Gastrocnemius medialis (tissue), 4 donors: Measurements from ENCODE around the gene DYNC2H1. TPM values are rescaled to one million over a fixed set of nuclear protein-coding genes. Genes with fewer than 3 reads are reported as not detected.

Experiments used
- ATAC-seq, 2 donors: fragments of 150-250 bp; one replicate each; pipeline ENCODE4 v1.9.1; 2016
- DNase-seq, 2 donors: peaks; one replicate each; pipeline ENCODE4 v3.0.0-alpha.2; 2019
- H3K27ac ChIP-seq, 4 donors: fragments of 200-600 bp; sonication (generic); 1 replicate in 1 of 4; 2 replicates in 3 of 4; pipeline ENCODE4 v1.5.1; 2016 to 2018; ENCODE audit warnings: mild to moderate bottlenecking in 2 of 4, moderate library complexity in 1 of 4
- H3K27me3 ChIP-seq, 3 donors: fragments of 200-600 bp; sonication (generic) in 2 of 3; 1 replicate in 1 of 3; 2 replicates in 2 of 3; pipeline versions ENCODE4 v1.5.1 to v1.6.0; 2016 to 2019; ENCODE audit warnings: mild to moderate bottlenecking in 1 of 3, moderate library complexity in 1 of 3
- H3K36me3 ChIP-seq, 2 donors: fragments of 200-600 bp; sonication (generic) in 1 of 2; one replicate each; pipeline ENCODE4 v1.5.1; 2017 to 2018
- H3K4me1 ChIP-seq, 2 donors: fragments of 200-600 bp; sonication (generic) in 1 of 2; one replicate each; pipeline ENCODE4 v1.5.1; 2016 to 2017; ENCODE audit warnings: mild to moderate bottlenecking in 2 of 2
- H3K4me3 ChIP-seq, 4 donors: fragments of 200-600 bp; sonication (generic) in 3 of 4; 1 replicate in 1 of 4; 2 replicates in 3 of 4; pipeline ENCODE4 v1.5.1; 2016 to 2019; ENCODE audit warnings: mild to moderate bottlenecking in 2 of 4
- H3K9me3 ChIP-seq, 3 donors: fragments of 200-600 bp; sonication (generic) in 2 of 3; 1 replicate in 1 of 3; 2 replicates in 2 of 3; pipeline ENCODE4 v1.5.1; 2016 to 2019
- CTCF ChIP-seq, 5 experiments: fragments of 450-650 bp in 3 of 5; fragments of 200-600 bp in 2 of 5; sonication (generic) in 2 of 5; IDR thresholded peaks in 4 of 5; conservative IDR thresholded peaks in 1 of 5; 1 replicate in 4 of 5; 2 replicates in 1 of 5; pipeline ENCODE4 v1.5.1; 2016 to 2019; ENCODE audit warnings: antibody characterized with exemption in 5 of 5, mild to moderate bottlenecking in 3 of 5, moderate library complexity in 3 of 5
- POLR2A ChIP-seq, 2 donors: fragments of 450-650 bp; IDR thresholded peaks; one replicate each; pipeline ENCODE4 v1.6.1; 2017; ENCODE audit warnings: antibody characterized with exemption in 2 of 2, mild to moderate bottlenecking in 2 of 2, moderate library complexity in 2 of 2
- in situ Hi-C, 4 donors: fragments of 200-750 bp; cut with MboI; loops; one replicate each; pipeline versions ENCODE4 v1.15.0 to v1.8.0; 2017; ENCODE audit warnings: low sequenced_read_pairs in 4 of 4
- intact Hi-C: fragments of 100-400 bp; cut with DNase I; formaldehyde crosslinking; loops from one replicate; pipeline ENCODE4 v1.15.1; 2023; ENCODE audit warnings: low total_unique reads
- total RNA-seq, 4 donors: library from RNA; depleted of rRNA; stranded (reverse); fragments of >200 nt; gene quantifications; one replicate each; pipeline versions ENCODE4 v1.1.0 to v1.2.3, GENCODE V29; 2016

Gene DYNC2H1
- total RNA-seq, 4 donors from 2014 or later, result 1.7 to 2.2 (median 1.9) TPM

- ATAC-seq (no peak), DNase-seq (no peak)
- no peaks in the 10 kb centered on the region for H3K4me1 ChIP-seq
- no peak overlapping the region for H3K4me3 ChIP-seq
- no peaks in the 10 kb centered on the region for H3K9me3 ChIP-seq
- intact Hi-C loops (no loop called here), in situ Hi-C loops (no loop called here)
- TF ChIP-seq POLR2A (IDR thresholded peaks at IDR 0.05) (no peak), CTCF (IDR thresholded peaks at IDR 0.05 in 4 of 5, conservative IDR thresholded peaks at IDR 0.05 in 1 of 5) (no peak)
- no peak overlapping the region for H3K27ac ChIP-seq
- no peaks in the 10 kb centered on the region for H3K27me3 ChIP-seq
- H3K36me3 ChIP-seq, result no peaks in the 10 kb centered on the region
These were observed 286.4 kb downstream of the DYNC2H1 start for GRCh38 chr11:103395612-103396011.

GRCh38 chr11:103396237-103396636, 287.0 kb downstream of the DYNC2H1 start:
- intact Hi-C loops (no loop called here), in situ Hi-C loops (no loop called here)
- H3K27me3 ChIP-seq, result no peaks in the 10 kb centered on the region
- H3K4me1 ChIP-seq, result no peaks in the 10 kb centered on the region
- no peaks in the 10 kb centered on the region for H3K36me3 ChIP-seq
- DNase-seq (no peak), ATAC-seq (no peak)
- no peak overlapping the region for H3K4me3 ChIP-seq
- TF ChIP-seq CTCF (IDR thresholded peaks at IDR 0.05 in 4 of 5, conservative IDR thresholded peaks at IDR 0.05 in 1 of 5) (no peak), POLR2A (IDR thresholded peaks at IDR 0.05) (no peak)
- no peaks in the 10 kb centered on the region for H3K9me3 ChIP-seq
- H3K27ac ChIP-seq, result no peak overlapping the region

GRCh38 chr11:103397369-103397768, 288.1 kb downstream of the DYNC2H1 start:
- Histone ChIP-seq H3K4me1 (no peaks in the 10 kb centered on the region), H3K27me3 (no peaks in the 10 kb centered on the region), H3K4me3 (no peak overlapping the region), H3K9me3 (no peaks in the 10 kb centered on the region), H3K36me3 (no peaks in the 10 kb centered on the region), H3K27ac (no peak overlapping the region)
- ATAC-seq, result no peak
- intact Hi-C loops (no loop called here), in situ Hi-C loops (no loop called here)
- no peak for DNase-seq
- TF ChIP-seq POLR2A (IDR thresholded peaks at IDR 0.05), result no peak
- no peak for TF ChIP-seq CTCF (IDR thresholded peaks at IDR 0.05 in 4 of 5, conservative IDR thresholded peaks at IDR 0.05 in 1 of 5)

GRCh38 chr11:103398829-103399228, 289.6 kb downstream of the DYNC2H1 start:
- intact Hi-C loops, result no loop called here
- in situ Hi-C loops, result no loop called here

More at GRCh38 chr11:103398829-103399228, 289.6 kb downstream of the DYNC2H1 start:
- Histone ChIP-seq H3K4me3 (no peak overlapping the region), H3K9me3 (no peaks in the 10 kb centered on the region), H3K4me1 (no peaks in the 10 kb centered on the region), H3K27ac (no peak overlapping the region), H3K27me3 (no peaks in the 10 kb centered on the region), H3K36me3 (no peaks in the 10 kb centered on the region)
- TF ChIP-seq CTCF (IDR thresholded peaks at IDR 0.05 in 4 of 5, conservative IDR thresholded peaks at IDR 0.05 in 1 of 5), result no peak
- TF ChIP-seq POLR2A (IDR thresholded peaks at IDR 0.05), result no peak
- DNase-seq (no peak), ATAC-seq (no peak)
